CD4-positive, alpha-beta T cell treated with Interleukin-4 for 1 hour (primary cell): Measurements from ENCODE around the gene ZNF564.
"Not testable (repeated sequence)": the region's sequence is repeated elsewhere in the genome, so short reads cannot be mapped to it uniquely, and the experiment has no call there.

ENCODE experiments used
- DNase-seq, 2 donors: peaks; one replicate each; pipeline ENCODE4 v3.0.0-alpha.2; 2020 to 2022

ZNF564 gene

GRCh38 chr19:12551060-12551832, at the start of gene ZNF564:
Gene ZNF564, minus strand, starts transcription at chr19:12551482. Its CDS starts 150 bp downstream, at chr19:12551332.
- peak; percentile 95 to 96 for DNase-seq

DNA sequence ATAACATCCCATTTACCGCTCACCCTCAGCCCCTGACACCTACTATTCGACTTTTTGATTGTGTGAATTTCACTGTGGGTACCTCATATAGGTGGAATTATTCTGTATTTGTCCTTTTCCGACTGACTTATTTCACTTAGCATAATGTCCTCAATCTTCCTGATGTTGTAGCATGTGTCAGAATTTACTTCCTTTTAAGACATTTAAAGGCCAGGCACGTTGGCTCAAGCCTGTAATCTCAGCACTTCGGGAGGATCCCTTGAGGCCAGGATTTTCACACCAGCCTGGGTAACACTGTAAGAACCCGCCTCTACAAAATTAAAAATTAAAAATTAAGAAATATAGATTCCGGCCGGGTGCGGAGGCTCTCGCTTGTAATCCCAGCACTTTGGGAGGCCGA, 46.3 kb upstream of the ZNF564 start:
- no peak for DNase-seq

DNA sequence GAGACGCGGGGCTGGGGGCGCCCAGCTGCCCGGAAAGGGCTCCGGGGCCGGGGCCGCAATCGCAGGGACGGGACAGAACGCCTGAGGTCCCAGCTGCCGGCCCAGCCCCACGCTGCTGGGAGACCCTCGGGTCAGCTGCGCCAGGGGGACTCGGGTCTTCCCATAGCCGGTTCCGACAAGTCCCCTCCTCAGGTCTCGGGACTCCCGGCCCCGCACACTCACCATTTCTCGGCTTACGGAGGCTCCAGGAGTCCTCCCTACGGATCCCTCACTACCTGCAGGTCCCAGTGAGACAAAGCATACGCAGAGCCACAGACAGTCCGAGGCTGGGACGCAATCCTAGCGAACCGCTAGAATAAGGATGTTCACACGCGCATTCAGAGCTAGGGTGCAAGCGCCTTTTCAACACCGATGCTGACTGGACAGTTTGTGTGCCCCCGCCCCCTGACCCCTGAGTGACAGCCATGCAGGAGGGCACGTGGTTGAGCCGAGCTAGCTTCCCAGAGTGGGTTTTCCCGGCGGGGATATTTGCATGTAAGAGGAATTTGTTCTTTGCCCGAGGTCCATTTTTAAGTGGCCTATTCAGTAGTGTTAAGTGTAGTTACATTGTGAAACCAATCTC, 45.8 kb upstream of the ZNF564 start:
- DNase-seq = no peak

- DNase-seq = no peak
Measured at GRCh38 chr19:12596485-12596884, 45.2 kb upstream of the ZNF564 start.

DNA sequence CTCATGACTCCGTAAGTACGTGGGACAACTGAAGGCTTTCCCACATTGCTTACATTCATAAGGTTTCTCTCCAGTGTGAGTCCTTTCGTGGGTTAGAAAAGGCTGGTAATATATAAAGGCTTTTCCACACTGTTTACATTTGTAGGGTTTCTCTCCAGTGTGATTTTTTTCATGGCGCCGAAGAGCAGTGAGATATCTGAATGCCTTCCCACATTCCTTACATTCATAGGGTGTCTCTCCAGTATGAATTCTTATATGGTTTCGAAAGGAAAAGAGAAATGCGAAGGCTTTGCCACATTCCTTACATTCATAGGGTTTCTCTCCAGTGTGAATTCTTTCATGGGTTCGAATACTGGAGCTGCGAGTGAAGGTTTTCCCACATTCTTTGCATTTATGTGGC, 29.8 kb upstream of the ZNF564 start:
- no peak for DNase-seq

GRCh38 chr19:12580180-12580694, 29.0 kb upstream of the ZNF564 start:
- DNase-seq = no peak

GRCh38 chr19:12578641-12579040, 27.4 kb upstream of the ZNF564 start:
- DNase-seq = no peak

- peak in 1 of 2 donors; percentile 49 for DNase-seq
Measured at GRCh38 chr19:12574036-12574435, 22.8 kb upstream of the ZNF564 start.

DNA sequence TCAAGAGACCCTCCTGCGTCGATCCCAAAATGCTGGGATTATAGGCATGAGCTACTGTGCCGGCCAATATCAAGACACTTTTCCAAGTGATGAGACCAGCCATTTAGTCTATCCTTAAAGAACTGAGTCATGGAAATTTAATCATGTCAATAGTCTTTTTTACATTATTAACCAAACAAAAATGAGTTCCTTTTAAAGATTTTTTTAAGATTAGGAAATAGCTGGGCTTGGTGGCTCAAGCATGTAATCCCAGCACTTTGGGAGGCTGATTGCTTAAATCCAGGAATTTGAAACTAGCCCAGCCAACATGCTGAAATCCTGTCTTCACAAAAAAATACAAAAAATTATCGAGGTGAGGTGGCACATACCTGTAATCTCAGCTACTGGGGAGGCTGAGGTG, 16.7 kb upstream of the ZNF564 start:
- no peak for DNase-seq

DNA sequence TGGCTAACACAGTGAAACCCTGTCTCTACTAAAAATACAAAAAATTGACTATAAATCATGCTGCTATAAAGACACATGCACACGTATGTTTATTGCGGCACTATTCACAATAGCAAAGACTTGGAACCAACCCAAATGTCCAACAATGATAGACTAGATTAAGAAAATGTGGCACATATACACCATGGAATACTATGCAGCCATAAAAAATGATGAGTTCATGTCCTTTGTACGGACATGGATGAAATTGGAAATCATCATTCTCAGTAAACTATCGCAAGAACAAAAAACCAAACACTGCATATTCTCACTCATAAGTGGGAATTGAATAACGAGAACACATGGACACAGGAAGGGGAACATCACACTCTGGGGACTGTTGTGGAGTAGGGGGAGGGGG, 15.1 kb upstream of the ZNF564 start:
- not testable (repeated sequence) for DNase-seq

GRCh38 chr19:12564016-12564664, 12.9 kb upstream of the ZNF564 start:
- peak; percentile 88 to 90 for DNase-seq

DNA sequence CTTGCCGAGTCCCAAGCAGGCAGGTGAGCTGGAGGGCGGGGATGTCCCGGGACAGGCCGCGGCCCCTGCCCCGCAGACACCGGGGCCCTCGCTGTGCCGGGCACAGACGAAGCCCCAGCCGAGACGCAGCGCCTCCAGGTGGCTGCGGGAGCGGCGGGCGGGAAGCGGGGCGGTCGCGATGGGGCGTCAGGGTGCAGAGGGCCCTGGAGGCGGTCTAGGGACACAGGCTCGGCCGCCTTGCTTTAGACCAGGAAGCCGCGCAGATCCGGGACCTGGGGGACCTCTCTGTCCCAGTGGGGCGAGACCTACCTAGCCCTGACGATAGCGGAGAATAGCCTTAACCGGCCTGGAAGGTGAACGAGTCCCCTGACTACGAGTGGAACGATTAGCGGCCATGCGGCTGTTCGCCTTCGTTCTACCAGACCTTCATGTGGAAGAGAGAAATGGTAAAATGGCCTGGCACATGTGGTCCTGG, 4.2 kb upstream of the ZNF564 start:
- no peak for DNase-seq

- DNase-seq = no peak
Measured at GRCh38 chr19:12546903-12547302, 4.4 kb downstream of the ZNF564 start.

DNA sequence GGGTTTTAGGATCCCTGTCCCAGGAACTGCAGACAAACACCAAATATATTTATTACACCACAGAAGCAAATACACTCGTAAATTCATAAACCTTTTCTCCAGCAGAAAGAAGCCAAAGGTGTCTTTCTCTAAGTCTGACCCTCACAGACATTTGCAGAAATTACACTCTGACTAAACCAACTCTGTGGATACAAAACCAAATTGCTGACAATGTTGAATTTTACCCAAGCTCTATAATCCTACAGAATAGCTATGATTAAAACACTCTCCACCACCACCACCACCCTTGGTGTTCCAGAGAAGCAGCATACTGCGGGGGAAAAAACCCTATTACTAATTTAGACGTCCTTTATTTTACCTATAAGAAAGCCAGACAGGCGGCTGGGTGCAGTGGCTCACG, 5.2 kb downstream of the ZNF564 start:
- no peak for DNase-seq

- DNase-seq = no peak
Measured at GRCh38 chr19:12545267-12545666, 6.0 kb downstream of the ZNF564 start.

DNA sequence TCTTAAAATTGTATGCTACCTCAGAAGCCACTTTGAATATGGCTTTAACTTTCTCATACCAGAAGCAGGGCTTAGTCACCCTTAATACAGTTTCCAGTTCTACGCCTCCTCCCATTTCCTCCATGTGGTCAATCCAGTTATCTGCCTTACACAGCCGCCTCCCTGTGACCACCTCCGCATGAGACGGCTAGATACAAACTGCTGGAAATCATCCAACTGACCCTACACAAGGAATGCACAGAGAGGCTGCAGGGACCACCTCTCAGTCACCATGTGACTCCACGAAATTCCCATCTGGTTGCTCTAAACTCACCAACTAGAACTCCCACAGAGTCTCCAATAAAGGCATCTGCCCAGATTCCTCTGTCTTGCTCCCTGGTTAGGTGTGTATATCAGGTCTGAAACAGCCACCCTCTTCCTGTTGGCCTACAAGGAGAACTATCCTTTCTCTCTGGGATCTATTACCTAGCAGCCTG, 6.8 kb downstream of the ZNF564 start:
- no peak for DNase-seq

- DNase-seq = no peak
Measured at GRCh38 chr19:12543855-12544254, 7.4 kb downstream of the ZNF564 start.

DNA sequence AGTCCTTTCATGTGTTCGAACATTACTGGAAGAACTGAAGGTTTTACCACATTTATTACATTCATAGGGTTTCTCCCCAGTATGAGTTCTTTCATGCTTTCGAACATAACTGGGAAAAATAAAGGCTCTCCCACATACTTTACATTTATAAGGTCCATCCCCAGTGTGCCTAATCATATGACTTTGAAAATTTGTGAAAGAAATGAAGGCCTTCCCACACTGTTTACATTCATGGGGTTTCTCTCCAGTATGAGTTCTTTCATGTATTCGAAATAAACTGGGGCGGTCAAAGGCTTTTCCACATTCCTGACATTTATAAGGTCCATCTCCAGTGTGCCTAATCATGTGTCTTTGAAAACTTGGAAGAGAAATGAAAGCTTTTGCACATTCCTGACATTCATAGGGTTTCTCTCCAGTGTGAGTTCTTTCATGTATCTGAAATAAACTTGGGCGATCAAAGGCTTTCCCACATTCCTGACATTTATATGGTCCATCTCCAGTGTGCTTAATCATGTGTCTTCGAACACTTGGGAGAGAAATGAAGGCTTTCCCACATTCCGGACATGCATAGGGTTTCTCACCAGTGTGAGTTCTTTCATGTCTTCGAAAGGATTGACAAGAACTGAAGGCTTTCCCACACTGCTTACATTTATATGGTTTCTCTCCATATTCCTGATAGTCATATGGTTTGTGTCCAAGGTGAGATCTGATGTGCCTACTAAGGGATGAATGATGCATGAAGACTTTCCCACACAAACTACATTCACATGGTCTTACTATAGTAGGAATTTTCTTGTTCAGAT, 24.0 kb downstream of the ZNF564 start:
- DNase-seq = peak in 1 of 2 donors; percentile 1

- DNase-seq = no peak
Measured at GRCh38 chr19:12526542-12526941, 24.7 kb downstream of the ZNF564 start.

GRCh38 chr19:12521996-12522395, 29.3 kb downstream of the ZNF564 start:
- DNase-seq = no peak

DNA sequence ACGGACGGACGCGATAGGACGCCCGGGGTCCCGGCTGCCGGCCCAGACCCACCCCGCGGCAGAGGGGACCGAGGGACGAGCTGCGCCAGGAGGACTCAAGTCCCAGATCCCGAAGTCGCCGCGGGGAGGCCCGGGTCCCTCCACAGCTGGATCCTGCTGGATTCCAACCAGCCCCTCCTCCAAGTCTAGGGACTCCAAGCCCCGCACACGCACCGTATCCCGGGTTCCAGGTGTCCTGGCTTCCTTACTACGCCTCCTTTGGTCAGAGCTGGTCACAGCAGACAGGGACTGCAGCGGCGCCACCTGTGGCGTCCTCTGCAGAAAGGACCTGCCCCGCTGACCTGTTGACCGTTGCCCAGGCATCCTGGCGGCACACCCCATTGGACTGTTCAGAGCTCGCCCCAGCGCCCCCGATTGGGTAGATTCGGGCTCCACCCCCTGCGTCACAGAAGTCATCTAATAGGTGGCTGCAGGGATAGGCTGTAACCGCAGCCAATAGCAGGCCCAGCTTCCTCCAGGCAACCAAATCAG, 37.7 kb downstream of the ZNF564 start:
- no peak for DNase-seq

- no peak for DNase-seq
Measured at GRCh38 chr19:12497032-12497431, 54.2 kb downstream of the ZNF564 start.
